ENCODE results near the gene KCNQ2. TPM values are rescaled to one million over a fixed set of nuclear protein-coding genes. Genes with fewer than 3 reads are reported as not detected.
A peak's percentile ranks its signal among the peaks of the same experiment; 100 is the strongest.

Gene KCNQ2
- total and polyA plus RNA-seq, 12 donors = 0.03 to 3.8 (median 1.4) TPM; not detected in 7

DNA sequence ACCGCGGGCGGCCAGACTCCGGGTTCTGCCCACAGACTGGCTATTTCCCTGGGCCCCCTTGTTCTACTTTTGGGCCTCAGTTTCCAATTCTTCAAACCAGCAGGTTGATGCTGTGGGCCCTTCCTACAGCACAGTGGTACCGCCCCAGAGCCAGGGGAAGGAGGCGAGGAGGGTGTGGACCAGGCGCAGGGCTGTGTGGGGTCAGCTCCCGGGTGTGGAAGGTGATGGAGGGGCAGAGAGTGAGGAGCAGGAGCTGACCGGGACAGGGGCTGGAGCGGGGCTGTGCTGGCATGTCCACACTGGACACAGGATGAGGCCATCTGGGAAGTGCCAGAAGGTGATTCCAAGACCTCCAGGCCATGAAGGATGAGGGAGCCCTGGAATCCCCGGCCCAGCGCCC lies 76.2 kb downstream of the KCNQ2 start:
- Histone ChIP-seq H3K36me3 (no peaks in the 10 kb centered on the region), H3K4me1 (no peaks in the 10 kb centered on the region), H3K4me3 (no peak overlapping the region), H3K27ac (no peak overlapping the region), H3K27me3 (peaks cover 0 to 76% (median 31%) of the 10 kb centered on the region in 7 donors), H3K9me3 (peaks cover 0 to 4% (median 0%) of the 10 kb centered on the region in 11 donors)
- ATAC-seq = no peak
- intact Hi-C loops (cut with DNase I) = no loop called here
- WGBS, 2 donors = 88 to 91% methylated on average over 12 of the region's 12 CpGs
- TF ChIP-seq, protein P1, sequence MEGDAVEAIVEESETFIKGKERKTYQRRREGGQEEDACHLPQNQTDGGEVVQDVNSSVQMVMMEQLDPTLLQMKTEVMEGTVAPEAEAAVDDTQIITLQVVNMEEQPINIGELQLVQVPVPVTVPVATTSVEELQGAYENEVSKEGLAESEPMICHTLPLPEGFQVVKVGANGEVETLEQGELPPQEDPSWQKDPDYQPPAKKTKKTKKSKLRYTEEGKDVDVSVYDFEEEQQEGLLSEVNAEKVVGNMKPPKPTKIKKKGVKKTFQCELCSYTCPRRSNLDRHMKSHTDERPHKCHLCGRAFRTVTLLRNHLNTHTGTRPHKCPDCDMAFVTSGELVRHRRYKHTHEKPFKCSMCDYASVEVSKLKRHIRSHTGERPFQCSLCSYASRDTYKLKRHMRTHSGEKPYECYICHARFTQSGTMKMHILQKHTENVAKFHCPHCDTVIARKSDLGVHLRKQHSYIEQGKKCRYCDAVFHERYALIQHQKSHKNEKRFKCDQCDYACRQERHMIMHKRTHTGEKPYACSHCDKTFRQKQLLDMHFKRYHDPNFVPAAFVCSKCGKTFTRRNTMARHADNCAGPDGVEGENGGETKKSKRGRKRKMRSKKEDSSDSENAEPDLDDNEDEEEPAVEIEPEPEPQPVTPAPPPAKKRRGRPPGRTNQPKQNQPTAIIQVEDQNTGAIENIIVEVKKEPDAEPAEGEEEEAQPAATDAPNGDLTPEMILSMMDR (IDR thresholded peaks at IDR 0.05) = no peak
- no peak for DNase-seq

DNA sequence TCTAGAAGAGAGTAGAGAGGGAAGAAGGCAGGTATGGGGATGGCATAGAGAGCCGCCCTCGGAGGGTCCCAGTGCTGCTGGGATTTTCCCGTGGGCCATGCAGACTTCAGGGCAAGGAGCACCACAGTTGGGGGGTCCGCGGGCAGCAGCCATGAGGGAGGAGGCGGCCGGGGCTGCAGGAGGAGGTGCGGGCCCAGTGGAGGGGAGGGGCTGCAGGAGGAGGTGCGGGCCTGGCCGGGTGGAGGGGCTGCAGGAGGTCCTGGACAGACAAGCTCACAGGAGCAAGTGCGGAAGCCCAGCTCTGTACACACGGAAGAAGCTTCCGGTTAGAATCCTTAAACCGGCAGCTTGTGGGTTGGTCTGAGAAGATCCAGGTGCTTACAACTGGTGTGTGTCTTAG lies 76.7 kb downstream of the KCNQ2 start:
- intact Hi-C loops (cut with DNase I) = no loop called here
- no peak overlapping the region for H3K27ac ChIP-seq
- peaks cover 0 to 71% (median 28%) of the 10 kb centered on the region in 7 donors for H3K27me3 ChIP-seq
- no peak for ATAC-seq
- peaks cover 0 to 10% (median 0%) of the 10 kb centered on the region in 11 donors for H3K9me3 ChIP-seq
- no peaks in the 10 kb centered on the region for H3K36me3 ChIP-seq
- no peak for DNase-seq
- TF ChIP-seq, protein P1 (IDR thresholded peaks at IDR 0.05) = no peak
- WGBS, 2 donors = 70 to 78% methylated on average over 14 of the region's 14 CpGs
- H3K4me1 ChIP-seq = no peaks in the 10 kb centered on the region
- H3K4me3 ChIP-seq = no peak overlapping the region

GRCh38 chr20:63394920-63395455 lies 77.5 kb downstream of the KCNQ2 start:
- TF ChIP-seq, protein P1 (IDR thresholded peaks at IDR 0.05) = no peak
- Histone ChIP-seq H3K4me1 (no peaks in the 10 kb centered on the region), H3K9me3 (peaks cover 0 to 17% (median 0%) of the 10 kb centered on the region in 11 donors), H3K36me3 (no peaks in the 10 kb centered on the region), H3K27ac (no peak overlapping the region), H3K27me3 (peaks cover 0 to 65% (median 27%) of the 10 kb centered on the region in 7 donors), H3K4me3 (no peak overlapping the region)
- ATAC-seq (peak in 1 of 8 donors; percentile 16), DNase-seq (no peak)
- intact Hi-C loops (cut with DNase I) = no loop called here
- 77 to 81% methylated on average over 22 of the region's 22 CpGs for WGBS, 2 donors

GRCh38 chr20:63394069-63394919 lies 78.2 kb downstream of the KCNQ2 start:
- intact Hi-C loops (cut with DNase I) = no loop called here
- Histone ChIP-seq H3K4me3 (no peak overlapping the region), H3K9me3 (peaks cover 0 to 22% (median 0%) of the 10 kb centered on the region in 11 donors), H3K4me1 (no peaks in the 10 kb centered on the region), H3K27me3 (peaks cover 0 to 58% (median 27%) of the 10 kb centered on the region in 7 donors), H3K27ac (no peak overlapping the region), H3K36me3 (no peaks in the 10 kb centered on the region)
- ATAC-seq = no peak
- 25 to 28% methylated on average over 32 of the region's 32 CpGs for WGBS, 2 donors
- TF ChIP-seq, protein P1 (IDR thresholded peaks at IDR 0.05) = no peak
- no peak for DNase-seq

All from heart right ventricle (tissue), 16 donors.